GM19240 (cell line): Measurements from ENCODE around the gene PTPRG.

Source experiments
- DNase-seq: peaks from one replicate; pipeline ENCODE4 v3.0.0; 2011; ENCODE audit warnings: low spot score; ENCODE audit not compliant: insufficient read length

Gene PTPRG

DNA sequence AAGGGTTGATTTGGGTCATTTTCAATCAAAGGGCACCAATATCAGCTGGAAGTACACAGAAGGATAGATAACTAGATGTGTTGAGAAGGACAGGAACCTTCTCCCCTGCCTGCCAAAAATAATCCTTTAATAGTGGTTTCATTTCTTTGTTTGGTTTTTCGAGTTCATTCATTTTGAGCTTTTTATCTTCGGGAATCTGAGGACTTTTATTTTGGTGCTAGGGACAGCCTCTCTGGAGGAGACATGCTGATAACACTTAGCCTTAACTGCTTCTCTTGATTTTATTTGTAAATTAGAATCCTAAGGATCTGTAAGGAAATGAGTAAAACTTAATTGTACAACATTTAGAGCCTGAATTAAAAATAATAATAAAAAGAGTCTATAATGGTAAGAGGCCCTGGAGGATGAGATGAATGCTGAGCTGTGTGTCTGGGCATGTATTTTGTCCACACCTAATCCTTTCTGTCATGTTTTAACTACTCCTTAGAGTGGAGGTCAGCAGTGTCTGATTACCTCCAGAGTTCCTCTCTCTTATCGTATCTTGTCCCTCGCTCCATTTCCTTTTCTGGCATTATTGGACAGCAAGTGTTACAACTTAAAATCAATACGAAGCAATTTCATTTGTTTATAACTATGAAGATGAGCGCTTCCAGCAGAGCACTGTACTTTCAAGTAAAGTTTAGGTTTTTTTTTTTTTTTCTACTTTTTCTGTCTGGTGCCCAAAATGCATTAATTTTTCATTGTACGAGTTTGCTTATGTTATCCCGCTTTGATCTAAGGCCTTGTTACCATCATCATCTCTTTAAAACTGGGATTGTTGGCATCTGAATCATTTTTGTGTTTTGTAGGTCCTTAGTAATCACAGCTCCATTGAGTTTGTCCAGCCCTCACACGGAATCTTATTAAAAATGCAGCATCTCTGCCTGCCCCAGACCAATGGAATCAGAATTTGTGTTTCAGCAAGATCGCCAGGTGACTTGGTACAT lies 22.8 kb downstream of the PTPRG start:
- no peak for DNase-seq

DNA sequence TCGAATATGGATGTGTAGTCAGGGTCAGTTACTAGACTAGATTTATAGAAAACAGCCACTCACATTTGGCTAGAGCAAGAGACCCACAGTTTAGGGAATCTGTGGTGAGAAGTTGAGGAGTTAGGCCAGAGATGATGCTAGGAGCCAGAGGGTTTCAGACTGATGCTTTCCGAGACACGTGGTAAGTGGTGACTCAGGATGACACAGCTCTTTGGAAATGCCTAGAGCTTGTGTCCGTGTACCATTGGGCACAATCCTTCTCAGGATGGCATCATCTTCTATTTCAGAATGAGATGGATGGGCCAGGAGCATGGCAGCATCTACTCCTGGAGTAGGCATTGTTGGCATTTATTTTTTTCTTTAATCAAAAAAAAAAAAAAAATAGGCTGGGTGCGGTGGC lies 28.5 kb downstream of the PTPRG start:
- no peak for DNase-seq

DNA sequence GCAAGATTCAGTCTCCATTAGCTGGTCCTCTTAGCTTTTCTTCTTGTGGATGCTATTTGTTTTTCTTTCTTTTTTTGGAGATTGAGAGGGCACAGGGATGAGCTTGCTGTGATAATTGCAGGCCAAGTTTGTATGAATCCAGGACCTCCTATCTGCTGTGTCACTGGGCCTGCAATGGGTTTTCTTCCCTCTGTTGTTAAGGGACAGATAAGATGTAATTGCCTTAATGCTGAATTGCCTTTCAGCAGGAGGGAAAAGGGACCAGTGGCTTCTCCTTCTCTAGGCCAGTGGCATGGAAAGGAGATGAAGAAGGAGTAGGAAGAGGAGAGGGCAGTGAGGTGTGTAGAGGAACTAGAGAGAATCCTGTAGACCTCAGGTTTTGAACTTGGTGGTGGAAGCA lies 29.9 kb downstream of the PTPRG start:
- no peak for DNase-seq

DNA sequence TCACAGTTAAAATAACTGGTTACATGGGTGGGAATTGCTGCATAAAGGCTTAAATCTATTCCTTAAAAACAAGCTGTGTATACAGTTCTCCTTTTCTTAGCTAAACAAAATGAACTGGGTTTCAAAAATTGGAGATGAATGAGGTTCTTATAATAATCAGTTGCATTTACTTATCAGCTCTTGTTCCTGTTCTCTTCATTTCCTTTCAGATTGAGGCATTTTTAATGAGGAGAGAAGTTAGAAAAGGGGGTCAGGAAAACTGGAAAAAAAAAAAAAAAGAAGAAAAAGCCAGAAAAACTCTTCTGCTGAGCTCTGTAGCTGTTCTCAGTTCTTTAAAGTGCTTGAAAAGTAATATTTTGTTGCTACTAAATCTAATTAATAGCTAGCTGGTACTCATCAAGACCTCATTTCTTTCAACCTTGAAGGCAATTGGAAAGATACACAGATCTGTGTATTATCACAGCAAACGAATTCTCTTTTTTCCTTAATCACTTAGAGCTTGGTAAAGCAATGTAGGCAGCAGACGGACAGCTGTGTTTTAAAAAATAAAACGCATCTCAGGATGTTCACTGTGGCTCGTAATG lies 32.2 kb downstream of the PTPRG start:
- DNase-seq = no peak

DNA sequence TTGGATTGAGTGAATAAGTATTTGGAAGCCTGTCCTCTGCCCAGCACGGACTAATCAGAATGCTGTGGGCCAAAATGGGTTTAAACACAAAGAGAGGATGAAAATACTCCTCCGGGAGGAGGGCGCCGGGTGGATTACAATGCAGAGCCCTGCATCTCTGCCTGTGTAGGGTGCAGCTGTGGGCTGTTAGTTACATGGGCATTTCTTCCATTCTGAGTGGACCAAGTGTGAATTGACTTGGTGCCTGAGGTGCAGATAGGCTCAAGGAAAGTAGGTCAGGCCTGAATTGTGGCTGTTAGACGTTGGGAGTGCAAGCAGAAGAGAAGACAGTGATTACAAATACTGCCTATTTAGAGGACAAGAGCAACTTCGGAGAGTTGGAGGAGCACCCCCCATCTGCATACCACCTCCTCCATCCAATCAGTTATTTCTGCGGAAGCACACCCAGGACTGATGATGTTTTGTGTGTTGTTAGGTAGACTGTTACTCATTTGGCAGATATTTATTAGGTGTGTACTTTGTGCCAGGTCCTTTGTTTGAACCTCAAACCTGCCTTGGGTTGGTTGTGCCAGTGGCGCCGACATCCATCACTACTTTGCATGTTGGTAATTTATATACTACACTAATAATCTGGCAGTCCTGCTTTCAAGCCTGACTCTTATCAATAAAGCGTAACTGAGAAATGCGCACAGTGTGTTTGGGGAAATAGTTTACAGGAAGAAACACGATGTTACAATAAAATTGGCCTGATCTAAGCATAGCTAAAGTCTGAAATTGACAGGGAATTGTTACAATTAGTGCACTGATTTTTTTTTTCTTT lies 33.0 kb downstream of the PTPRG start:
- no peak for DNase-seq

DNA sequence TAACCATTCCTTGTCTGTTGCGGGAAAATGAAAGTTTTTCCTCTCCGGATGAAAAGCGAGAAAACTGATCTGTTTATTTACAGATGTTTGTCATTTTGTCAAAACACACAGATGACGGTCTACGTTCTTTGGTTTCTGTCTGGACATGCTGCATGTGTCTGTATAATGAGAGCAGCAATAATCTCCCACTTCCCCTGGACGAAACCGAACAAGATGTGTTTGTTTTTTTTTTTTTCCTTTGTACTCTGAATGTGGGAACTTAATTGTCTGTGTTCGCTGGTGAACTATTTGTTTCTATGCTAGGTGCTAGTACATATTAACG lies 33.6 kb downstream of the PTPRG start:
- no peak for DNase-seq

DNA sequence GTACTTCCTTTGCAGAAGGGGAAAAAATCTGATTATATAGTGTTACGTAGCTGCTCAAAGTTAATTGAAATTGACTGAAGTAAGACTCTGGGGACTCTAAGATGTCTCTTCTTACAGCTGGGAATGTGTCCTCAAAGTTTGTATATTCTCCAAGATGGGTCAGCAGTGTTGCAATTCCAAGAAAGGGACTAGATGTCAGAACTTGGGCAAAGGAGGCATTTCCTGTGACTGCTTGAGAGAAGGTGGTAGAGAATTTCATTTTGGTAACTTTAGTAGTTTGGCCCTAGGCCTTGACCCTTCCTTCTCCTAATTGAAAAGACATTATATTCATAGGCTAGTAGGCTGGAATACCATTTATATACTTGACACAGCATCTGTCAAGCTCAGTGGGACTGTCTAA lies 33.9 kb downstream of the PTPRG start:
- DNase-seq = no peak

DNA sequence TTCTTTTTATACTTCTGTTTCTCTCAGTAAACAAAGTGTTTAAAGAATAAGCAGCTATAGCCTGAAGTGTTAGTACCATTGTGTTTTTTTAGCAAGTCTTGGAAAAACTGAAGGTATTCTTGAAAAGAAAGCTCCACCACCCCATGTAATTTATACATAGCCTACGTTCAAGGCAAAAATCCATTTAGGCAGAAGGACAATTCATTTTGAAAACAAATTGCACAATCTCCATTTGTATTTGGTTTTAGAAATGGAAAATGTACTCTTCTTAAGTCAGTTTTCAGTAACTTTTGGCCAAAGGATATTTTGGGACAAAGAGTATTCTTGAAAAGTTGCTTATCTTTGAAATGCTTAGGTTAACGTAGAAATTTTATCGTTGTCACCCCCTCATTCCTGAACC lies 34.5 kb downstream of the PTPRG start:
- DNase-seq = no peak

DNA sequence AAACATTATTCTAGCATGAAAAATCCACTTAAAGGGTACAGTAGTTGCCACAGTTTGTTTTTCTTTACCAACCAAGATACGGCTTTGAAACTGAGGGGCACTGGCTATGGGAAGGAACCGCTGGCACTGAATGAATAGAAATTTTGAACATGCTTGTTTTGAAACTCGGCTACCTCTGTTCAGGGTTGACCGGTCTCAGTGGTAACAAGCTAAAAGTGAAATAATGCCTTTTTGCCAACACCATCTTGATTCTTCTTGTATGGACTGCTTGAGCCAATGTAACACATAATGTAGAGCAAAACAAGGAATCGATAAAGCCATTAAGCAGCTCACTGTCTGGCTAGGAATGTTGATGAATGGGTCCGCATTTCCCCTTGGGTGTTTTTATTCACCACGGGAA lies 36.5 kb downstream of the PTPRG start:
- DNase-seq = no peak

DNA sequence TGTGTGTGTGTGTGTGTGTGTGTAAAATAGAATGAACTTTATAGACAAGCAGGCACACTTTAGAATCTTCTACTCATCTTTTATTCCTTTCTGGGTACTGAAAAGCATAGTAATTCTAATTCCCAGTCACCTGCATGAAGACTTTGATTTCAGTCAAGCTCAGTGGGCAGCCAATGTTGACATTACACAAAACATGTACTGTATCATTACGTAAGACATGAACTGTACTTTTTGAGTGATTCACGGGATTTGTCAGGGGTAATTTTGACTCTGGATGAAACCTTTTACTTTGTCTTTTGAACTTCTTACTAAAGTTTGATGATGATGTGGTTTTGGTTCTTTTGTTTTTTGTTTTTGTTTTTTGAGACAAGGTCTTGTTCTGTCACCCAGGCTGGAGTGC lies 38.8 kb downstream of the PTPRG start:
- no peak for DNase-seq

DNA sequence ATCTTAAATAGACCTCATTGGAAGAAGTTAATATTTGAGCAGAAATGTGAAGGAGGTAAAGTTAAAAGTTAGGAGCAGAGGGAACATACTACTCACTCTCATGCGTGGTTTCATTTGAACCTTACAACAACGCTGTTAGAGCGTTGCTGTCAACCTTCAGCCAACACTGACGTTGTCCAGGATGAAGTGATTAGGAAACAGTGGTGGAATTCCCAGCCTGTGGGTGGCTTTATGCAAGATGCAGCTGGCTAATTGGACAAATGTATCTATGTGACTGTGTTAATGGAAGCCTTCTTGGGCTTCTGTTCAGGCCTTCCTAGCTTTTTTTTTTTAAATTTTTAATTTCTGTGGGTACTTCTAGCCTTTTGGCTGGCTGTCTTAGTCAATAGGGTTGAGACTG lies 40.5 kb downstream of the PTPRG start:
- DNase-seq = no peak

DNA sequence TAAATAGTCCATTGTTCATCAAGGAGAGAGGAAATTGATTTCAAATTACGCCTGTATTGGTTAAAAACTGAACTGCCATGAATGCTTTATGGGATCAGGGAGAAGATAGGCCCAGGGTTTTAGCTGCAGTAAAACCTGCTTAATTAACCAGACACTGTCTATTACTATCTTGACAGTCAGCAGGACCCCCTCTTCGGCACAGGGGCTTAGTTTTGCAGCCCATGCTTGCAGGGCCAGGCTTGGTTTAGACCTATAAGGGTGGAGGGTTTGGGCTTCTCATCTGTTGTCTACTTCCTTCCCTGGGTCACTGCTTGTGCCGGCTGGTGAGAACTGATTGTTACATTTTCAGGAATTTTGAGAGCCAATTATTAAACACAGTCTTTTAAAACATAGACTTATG lies 41.1 kb downstream of the PTPRG start:
- DNase-seq = no peak

DNA sequence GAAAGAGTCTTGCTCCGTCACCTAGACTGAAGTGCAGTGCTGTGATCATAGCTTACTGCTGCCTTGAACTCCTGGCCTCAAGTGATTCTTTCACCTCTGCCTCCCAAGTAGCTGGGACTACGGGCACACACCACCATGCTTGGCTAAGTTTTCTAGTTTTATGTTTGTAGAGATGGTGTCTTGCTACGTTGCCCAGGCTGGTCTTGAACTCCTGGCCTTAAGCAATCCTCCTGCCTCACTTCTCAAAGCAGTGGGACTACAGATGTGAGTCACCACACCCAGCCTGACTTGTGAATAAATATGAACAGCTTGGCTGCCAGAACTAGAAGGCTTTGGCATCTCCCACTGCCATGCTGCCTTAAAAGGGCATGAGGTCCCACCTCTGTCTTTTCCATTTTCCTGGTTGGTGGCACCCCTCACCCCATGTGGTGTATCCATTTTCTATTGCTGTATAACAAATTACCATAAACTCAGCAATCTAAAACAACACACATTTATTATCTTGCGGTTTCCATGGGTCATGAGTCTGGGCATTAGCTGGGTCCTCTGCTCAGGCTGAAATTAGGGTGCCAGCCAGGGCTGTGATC lies 44.3 kb downstream of the PTPRG start:
- DNase-seq = no peak

DNA sequence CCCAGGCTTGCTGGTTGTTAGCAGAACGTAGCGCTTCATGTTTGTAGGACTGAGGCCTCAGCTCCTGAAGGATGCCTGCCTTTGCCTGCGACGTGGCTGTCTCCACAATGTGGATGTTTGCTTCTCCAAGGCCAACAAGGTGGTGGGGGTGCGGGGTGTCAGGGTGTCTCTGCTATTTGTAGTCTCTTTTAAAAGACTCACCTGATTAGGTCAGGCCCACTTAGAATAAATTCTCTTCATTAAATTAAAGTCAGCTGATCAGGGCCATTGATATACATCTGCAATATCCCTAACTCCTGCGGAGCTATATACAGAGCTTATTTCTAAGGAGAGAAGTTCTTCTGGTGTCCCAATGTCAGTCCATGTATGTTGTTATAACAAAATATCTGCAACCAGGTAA lies 44.8 kb downstream of the PTPRG start:
- DNase-seq = no peak

DNA sequence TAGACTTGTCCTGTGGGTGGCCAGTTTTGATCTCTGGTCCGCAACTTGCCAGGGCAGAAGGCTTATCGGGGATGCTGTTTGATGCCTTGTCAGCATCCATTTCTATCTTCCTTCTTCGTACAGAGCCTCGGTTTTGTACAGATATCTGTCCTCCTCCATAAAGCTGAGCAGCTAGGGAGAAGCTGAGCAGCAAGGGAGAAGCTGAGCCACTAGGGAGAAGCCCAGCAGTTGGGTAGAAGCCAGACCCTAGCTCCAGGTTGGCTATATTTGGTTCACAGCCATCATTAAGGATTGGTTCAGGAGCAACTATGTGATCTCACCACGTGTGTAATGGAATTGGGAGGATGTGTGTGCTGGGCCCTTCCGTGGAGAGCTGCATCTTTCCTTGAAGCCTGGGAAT lies 46.7 kb downstream of the PTPRG start:
- no peak for DNase-seq

DNA sequence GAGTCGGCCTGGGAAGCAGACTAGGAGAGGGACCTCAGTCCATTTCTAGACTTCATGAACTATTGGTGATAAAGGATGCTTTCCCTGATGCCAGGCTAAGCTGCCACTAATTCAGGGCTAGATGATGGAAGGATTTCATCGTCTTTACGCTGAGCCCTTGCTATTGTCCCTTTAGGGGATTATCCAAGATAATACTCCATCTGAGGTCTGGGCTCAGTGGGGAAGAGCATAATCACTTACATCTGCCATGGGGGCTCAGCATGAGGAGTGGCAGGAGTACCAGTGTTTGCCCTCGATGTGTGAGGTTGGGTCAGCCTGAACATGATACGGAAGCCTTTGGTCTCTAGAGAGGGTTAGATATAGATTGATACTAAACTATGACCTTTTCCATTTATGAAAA lies 47.3 kb downstream of the PTPRG start:
- DNase-seq = no peak

DNA sequence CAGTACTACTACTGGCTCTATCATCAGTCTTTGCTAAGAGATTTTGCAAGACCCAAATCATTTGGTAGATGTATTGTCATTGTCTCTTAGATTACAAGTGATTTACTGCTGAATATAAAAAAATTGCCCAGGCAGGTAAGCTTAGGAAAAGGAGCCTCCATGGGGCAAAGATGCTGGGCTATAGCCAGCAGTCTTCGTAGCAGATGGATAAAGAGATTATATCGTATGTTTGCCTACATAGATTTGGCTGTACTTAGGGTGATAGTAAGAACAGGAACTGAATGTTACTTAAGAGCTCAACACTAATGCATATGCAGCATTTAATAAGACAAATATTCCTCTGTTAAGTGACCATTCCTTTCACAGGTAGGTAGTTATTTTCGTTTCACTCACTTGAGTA lies 48.9 kb downstream of the PTPRG start:
- no peak for DNase-seq

DNA sequence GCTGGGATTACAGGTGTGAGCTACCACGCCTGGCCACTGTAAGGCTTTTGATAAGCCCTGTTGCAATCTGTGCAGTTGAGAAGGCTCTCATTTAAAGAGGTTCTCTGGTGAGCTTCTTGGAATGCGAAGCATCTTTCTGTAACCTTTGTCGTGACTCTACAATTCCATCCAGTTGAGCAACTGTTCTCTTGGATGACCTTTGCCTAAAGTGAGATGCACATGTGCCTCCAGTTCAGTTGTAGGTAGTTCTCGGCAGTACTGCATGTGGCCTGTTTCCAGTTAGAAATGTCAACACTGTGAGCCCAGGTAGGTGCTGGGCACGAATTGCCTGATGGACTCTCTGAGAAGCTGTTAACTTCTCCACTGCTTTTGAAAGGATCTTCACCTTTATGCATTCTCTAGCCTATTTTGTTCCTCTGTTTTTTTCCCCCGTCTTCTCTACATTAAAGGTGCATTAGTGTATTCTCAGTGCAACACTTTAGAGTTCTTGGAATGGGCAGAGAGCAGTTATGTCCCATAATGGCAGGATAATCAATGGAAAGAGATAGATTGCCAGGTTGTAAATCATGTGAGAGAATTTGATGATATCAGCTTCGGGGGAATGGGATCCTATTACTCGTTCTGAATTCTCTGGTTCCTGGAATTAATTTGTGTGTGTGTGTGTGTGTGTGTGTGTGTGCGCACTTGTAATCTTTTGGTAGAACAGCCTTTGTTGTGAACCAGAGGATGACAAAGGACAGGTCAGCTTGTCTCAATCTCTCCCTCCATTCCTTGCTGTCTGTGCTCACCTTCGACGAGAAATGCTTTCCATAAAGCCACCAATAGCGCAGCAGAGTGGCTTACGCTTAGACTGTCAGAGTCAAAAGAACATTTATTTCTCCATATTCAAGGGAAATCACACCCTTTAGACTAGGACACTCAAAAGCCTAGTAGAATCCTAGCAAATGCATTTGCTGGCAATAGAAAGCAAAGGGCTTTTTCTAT lies 51.1 kb downstream of the PTPRG start:
- no peak for DNase-seq

DNA sequence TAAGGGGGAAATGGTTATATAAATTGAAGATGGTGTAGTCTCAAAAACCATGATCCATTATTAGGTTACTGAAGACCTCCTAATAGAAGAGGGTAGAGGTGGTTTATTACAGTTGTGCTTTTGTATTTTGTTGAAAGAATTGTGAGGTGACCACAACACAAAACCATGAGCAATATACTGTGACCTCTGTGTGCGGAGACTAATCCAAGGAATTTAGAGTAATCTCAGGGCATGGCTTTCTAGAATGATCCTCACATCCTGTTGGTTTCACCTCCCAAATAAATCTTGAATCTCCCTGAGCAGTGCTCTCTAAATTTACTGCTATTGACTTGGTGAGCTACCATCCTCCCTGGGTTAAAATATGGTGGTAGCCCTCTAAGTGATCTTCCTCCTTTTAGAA lies 52.3 kb downstream of the PTPRG start:
- no peak for DNase-seq

DNA sequence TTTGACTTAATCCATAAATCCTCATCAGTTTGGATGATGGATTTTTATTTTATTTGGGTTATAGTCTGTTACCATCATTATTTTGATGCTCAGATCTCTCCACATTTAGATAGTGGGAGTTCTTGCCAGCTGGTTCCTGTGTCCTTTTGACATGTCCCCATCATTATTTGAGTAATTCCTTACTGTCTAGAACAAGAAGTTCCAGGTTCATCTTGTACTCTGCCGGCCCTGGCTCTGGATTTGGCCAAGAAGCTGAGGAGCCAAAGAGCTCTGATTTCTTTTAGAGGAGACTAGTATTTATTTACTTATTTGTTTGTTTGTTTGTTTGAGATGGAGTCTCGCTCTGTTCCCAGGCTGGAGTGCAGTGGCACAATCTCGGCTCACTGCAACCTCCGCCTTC lies 54.3 kb downstream of the PTPRG start:
- no peak for DNase-seq

DNA sequence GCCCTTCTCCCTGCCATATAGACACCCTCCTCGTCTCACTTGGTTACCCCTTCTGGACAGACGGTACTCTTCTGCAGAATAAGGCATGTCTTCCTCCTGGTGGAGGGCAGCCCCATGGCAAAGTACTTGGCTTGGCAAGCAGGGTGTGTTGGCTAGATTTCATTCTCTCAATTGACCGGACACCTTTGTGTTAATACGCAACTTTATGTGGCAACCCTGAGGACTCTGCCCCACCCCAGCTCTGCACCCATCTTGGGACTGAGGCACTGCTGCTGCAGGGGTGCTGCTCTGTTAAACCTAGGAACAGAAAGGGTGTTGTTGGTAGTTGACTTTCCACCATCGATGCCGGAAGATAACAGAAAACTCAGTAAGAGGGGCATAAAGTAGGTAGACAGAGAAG lies 55.2 kb downstream of the PTPRG start:
- no peak for DNase-seq
